ENCODE measurements around the gene CACNA1A.
"Not testable (repeated sequence)": the region's sequence is repeated elsewhere in the genome, so short reads cannot be mapped to it uniquely, and the experiment has no call there.

Gene CACNA1A

GRCh38 chr19:13220847-13221246 is 285.4 kb downstream of the CACNA1A start:
- no peak for DNase-seq

GRCh38 chr19:13215572-13216380 is 290.5 kb downstream of the CACNA1A start:
- peak; percentile 27 for DNase-seq

- DNase-seq, result no peak
Measured at GRCh38 chr19:13214036-13214730, 292.1 kb downstream of the CACNA1A start.

- peak; percentile 80 for DNase-seq
Measured at GRCh38 chr19:13212759-13213330, 293.4 kb downstream of the CACNA1A start.

GRCh38 chr19:13211426-13212308 is 294.6 kb downstream of the CACNA1A start:
- no peak for DNase-seq

- no peak for DNase-seq
Measured at GRCh38 chr19:13210941-13211340, 295.3 kb downstream of the CACNA1A start.

- DNase-seq, result no peak
Measured at GRCh38 chr19:13210339-13210775, 295.9 kb downstream of the CACNA1A start.

GRCh38 chr19:13209484-13210338 is 296.6 kb downstream of the CACNA1A start:
- no peak for DNase-seq

GRCh38 chr19:13208672-13209483 is 297.4 kb downstream of the CACNA1A start:
- no peak for DNase-seq

- DNase-seq, result peak; percentile 76
Measured at GRCh38 chr19:13207846-13208671, 298.2 kb downstream of the CACNA1A start.

- no peak for DNase-seq
Measured at GRCh38 chr19:13207237-13207845, 298.9 kb downstream of the CACNA1A start.

- no peak for DNase-seq
Measured at GRCh38 chr19:13206587-13206986, 299.7 kb downstream of the CACNA1A start.

GRCh38 chr19:13202112-13202511 is 304.2 kb downstream of the CACNA1A start:
- DNase-seq, result not testable (repeated sequence)

- DNase-seq, result no peak
Measured at GRCh38 chr19:13198634-13199033, 307.6 kb downstream of the CACNA1A start.

GRCh38 chr19:13195678-13196077 is 310.6 kb downstream of the CACNA1A start:
- DNase-seq, result peak; percentile 65

- DNase-seq, result peak; percentile 28
Measured at GRCh38 chr19:13190781-13191540, 315.3 kb downstream of the CACNA1A start.

GRCh38 chr19:13189600-13189999 is 316.7 kb downstream of the CACNA1A start:
- no peak for DNase-seq

GRCh38 chr19:13187419-13187818 is 318.9 kb downstream of the CACNA1A start:
- DNase-seq, result no peak

GRCh38 chr19:13186688-13187087 is 319.6 kb downstream of the CACNA1A start:
- not testable (repeated sequence) for DNase-seq
